HUDEP-2 (cell line): ENCODE data around the gene HOXD3.

Experiments
- DNase-seq, 76 experiments: peaks; one replicate each; lab custom pipeline; 2025; ENCODE audit not compliant: unreplicated experiment in 76 of 76; lab: John Stamatoyannopoulos, UW

HOXD3 gene

DNA sequence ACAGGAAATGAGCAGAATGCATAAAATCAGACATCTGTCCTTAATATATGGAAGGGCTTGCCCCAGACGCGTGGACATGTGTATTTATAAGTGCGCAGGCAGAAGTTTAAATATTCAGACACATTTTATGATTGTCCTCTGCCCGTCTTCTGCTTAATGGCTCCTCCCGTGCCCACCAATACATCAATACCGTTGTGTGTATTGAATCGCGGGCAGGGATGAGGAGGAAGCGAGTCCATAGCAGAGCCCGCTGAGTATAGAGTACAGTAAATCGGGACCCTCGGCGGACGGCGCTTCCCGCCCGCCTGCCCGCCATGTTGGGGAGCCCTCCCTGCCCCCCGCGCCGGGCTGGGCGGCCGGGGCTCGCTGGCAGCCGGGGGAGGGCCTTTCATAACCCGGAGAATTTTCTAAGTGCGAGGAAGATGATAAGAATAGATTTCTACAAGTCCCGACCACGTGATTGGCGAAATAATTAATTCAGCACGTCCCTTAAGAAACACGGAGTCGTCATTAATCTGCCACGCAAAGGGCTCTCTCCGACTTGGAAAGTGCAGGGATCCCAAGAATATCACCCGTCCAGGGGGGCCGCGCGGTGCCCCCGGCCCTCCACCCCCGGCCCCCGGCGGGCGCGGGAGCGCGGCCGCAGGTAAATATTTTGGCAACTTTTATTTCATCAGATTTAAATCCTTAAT, at the start of gene HOXD3:
Gene HOXD3, plus strand, starts transcription at position 501 of the 692 bp plus-strand sequence. CDS start 11,808 bp downstream, outside the sequence.
- no peak for DNase-seq

DNA sequence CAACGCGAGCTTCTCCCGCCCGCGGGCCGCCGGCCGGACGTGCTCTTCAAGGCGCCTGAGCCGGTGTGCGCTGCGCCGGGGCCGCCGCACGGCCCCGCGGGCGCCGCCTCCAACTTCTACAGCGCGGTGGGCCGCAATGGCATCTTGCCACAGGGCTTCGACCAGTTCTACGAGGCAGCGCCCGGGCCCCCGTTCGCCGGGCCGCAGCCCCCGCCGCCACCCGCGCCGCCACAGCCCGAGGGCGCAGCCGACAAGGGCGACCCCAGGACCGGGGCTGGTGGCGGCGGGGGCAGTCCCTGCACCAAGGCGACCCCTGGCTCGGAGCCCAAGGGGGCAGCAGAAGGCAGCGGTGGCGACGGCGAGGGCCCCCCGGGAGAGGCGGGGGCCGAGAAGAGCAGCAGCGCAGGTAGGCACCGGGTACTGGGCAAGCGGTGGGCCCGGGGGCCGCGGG, 49.4 kb upstream of the HOXD3 start:
- no peak for DNase-seq

DNA sequence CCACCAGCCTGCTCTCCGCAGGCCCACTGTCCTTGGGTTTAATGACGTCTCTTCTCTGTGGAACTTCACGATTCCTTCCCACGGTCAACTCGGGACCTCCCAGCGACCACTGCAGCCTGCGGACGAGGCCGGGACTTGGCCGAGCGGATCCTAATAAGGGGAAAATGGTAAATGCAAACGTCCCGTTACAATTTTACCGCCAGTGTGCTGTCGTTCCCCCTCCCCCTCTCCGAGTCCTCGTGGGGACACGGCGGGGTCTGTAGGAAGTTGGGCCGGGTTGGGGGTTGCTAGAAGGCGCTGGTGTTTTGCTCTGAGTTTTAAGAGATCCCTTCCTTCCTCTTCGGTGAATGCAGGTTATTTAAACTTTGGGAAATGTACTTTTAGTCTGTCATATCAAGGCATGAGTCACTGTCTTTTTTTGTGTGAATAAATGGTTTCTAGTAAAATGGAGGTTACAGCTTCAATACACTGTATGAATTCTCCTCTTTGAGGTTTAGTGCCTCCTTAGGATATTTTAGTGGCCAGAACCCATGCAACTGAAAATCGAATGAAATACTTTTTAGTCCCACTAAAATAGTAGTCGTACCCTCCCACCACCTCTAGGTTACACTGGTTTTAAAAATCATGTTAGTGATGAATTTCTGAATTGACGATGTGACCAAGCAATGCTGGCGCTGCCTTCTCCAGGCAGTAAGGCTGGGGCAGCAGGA, 47.8 kb upstream of the HOXD3 start:
- no peak for DNase-seq

DNA sequence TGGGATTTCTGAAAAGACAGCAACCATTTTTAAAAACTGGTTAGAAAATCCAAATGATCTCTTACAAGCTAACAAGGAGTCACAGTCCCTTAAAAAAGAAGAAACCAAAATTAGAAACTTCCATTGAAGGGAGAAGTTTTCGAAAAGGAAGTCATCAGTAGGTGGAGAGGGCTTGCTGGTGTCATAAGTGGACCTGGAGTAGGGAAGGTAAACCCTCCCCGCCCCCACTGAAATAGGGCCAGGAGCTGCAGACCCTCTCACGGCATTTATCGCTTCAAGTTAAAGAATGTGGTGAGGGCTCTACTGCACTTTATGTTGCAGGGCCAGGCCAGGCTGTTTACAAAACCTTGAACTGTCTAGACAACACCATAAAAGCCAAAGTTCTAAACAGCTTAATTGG, 47.2 kb upstream of the HOXD3 start:
- no peak for DNase-seq

DNA sequence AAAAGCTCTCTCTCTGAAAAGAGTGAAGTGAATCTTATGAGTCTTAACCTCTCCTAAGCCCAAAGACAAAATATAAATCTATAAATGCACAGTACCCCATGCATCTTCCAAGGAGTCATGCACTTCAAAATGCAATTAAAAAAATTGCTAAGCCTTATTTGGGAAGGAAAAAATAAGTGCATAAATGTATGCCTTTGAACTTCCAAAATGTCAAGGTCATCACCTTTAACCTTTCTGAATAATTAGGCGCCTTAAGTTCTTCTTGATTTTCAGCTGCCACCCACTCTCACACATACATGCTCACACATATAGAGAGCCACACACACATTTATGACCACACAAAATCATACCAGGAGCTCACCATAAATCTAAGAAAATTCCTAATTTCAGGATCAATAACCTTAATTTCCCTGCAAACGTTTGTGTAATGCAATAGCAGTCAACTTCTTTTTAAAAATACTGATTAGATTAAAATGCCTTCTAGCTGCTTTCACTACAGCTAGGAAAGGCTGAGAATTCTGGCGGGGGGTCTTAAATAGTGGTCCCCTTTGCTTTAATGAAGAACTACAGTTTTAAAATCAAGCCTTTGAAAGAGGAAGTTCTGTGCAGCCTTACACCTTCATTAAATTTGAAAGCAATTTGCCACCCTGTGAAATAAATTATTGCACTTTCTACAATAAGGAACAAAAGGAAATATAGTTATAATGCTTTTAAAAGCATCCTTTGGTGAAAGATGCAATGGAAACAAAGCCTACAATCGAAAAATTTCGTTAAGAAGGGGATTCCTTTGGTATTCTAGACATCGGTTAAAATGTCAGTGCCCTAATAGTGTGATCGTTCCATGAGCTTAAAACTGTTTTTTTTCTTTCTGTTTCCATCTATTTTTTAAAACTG, 46.4 kb upstream of the HOXD3 start:
- no peak for DNase-seq

DNA sequence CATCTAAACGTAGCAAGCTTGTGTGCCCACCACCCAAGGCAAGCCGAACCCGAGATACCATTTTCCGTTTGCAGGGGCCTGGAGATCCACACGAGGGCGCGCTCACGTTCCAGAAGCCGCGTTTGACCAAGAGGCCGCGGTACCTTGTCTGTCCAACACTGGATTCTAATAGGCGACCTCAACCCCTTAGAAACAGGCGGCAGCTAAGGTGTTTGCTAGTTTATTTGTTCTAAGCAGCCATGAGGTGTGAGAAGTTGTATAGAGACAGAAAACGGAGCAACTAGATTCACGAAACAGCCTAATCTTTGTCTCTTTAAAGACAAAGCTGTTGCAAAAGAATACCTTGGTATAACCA, 45.8 kb upstream of the HOXD3 start:
- DNase-seq = peak in 39 of 76 experiments; percentile 7 to 60 (median 22)

DNA sequence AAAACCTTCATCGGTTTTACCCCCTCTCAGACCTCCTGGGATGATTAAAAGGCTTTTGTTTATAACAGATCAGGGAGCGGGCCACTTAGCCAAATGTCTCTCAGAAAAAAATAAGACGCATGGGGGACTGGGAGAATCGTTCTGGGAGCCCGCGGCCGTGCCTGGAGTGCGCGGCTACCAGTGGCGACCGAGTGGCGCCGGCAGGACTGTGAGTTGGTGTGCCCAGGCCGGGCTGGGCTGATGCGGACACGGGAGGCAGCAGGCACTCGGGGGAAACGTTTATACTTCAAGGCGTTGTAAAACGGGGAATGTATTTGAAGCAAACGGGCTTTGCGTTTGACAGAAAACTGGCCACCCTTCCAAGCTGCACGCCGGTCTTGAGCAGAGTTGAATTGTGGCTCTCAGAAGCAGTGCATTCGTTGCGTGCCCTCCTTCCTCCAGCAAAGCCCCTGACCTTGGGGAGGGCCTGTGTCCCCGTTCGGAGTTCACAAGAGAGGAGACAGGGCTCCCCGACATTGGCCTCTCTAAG, 45.2 kb upstream of the HOXD3 start:
- DNase-seq = no peak

DNA sequence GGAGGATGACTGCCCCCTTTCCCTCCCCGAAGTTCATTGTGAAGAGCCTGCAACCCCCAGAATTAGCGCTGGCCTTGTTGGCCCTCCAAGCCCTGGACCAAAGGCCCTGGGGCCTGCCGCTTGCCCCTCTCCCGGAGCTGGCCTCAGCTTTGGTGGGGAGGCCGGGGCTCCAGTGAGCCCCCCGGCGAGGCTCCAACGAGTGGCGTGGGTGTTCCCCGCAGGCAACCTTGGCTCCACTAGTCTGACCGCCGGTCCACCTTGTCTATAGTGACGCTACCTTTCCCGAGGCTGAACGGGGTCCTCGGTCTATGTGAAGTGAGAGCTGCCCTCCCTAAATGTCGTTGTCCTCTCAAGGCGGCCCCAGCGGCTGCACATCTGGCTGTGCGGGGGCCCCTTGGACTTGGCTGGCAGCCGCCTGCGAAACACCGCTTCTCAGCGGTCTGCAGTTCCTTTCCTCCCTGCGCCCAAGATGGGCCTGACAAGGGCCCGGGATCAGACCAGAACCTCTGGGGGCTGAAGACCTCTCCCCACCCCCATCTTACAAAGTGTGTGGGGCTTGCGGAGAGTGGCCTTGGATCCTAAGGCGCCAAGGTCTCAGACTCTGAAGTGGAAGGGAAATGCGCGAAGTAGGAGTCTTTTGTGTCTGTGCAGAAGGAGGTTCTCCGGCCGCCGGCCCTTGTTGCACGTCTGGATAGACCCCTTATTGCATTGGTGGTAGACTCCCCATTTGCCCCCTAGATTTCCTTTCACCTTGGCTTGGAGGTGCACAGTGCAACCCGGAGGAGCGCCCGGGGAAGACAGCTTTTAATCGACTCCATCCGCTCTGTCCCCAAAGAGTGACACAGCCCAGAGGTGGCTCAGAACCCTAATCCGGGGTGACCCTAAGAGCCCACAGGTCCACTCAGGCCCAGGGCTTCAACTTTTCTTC, 44.5 kb upstream of the HOXD3 start:
- no peak for DNase-seq

DNA sequence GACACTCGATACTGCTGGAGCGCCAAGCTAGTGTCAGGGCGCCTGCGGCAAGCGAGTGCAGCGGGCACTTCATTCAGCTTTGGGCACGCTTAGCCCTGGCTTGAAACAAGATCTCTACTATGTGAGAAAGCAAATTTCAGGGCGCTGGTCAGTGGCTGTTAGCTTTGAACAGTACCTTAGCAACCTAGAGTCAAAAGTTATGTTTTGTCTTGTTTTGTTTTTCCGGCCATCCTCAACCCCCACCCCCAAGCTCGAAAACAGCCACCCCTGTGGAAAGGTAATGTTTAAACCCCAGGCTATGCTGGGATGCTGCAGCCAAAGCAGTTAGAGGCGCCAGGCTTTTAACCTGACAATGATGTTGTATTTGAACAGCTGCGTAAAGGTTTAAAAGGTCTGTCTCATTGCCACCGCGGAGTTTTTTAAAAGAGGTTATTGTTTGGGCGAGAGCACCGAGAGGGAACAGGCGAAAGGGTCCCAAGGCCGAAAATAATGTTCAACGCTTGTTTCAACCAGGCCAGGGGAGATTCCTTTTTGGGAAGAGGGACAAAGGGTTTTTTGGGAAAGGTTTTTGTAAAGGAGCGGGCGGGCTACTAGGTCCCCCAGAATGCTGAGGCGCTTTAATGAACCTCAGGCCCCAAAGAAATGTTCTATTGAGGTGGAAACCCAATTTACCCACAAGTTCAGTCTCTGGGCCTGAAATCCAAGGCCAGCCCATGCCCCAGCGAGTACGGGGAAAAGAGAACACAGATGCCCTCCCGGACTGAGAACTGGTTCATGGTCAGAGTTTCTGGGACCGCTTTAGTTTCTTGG, 42.8 kb upstream of the HOXD3 start:
- no peak for DNase-seq

DNA sequence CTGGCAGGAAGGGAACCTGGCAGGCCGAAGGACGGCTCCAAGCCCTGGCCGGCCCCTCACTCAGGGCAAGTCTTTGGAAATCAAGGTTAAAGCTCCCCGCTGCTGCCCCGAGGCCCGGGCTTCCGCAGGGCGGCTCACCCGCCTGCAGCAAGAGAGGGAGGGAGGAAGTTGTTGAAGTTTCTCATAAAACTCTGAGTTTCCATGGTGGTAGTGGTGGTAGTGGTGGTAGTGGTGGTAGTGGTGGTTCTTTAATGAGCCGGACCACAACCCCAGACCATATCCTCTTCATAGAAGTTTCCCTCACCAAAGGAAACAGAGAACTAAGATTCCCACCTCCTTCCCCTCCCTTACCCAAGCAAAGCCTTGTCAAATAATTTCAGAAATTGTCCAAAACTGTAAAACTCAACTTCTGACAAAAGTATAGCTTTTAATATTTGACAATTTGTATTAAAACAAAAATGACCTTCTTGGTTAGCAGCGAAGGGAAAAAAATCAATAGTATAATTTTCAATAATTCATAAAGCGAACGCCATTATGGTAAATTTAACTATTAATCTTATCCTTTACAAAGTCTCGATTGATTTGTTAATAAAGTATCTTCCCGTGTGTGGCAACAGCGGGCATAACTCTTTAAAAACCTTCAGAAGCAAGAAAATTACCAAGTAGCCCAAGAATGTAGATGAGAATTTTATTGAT, 42.0 kb upstream of the HOXD3 start:
- no peak for DNase-seq

DNA sequence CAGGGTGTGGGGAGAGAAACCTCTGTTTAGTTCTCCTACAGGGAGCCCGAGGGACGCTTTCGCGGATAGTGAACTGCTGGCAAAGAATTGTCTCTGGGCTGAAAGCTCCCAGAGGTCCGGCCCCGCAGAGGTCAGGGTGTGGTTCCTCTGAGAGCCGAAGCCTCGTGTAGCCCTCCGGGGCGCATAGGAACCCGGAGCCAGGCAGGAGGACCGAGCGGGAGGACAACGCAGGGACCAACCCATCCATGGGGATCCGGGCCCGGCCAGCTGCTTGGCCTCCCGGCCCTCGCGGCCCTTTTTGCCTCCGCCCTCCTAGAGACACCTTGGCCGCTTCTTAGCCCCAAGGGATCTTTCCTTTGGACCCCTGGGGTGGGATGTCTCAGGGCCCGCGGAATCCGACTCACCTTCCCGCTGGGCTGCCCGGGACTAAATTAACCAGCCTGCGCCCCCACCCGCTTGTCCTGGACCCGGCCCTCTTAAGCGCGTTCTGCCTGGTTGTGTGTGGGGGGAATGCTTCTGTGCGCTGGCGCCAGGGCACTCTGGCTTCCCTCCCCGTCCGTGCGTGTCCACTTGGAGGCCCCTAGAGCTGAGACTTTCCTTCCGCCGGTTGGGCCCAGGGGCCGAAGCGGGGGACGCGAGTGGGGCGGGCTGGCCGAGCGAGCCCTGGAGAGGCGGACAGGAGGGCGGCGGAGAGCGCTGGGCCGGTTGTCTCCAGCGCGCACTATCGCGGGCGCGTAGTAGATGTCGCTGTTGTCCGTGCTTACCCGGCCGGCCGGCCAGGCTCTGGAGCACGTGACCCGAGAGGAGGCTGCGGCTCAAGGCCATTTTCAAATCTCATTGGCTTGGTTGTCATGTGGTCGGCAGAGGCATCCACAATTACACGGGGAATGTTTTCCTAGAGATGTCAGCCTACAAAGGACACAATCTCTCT, 41.0 kb upstream of the HOXD3 start, which contains the start of gene HOXD10:
Gene HOXD10, plus strand, starts transcription at position 896 of the 931 bp plus-strand sequence. CDS start 56 bp downstream, outside the sequence.
- DNase-seq = no peak

DNA sequence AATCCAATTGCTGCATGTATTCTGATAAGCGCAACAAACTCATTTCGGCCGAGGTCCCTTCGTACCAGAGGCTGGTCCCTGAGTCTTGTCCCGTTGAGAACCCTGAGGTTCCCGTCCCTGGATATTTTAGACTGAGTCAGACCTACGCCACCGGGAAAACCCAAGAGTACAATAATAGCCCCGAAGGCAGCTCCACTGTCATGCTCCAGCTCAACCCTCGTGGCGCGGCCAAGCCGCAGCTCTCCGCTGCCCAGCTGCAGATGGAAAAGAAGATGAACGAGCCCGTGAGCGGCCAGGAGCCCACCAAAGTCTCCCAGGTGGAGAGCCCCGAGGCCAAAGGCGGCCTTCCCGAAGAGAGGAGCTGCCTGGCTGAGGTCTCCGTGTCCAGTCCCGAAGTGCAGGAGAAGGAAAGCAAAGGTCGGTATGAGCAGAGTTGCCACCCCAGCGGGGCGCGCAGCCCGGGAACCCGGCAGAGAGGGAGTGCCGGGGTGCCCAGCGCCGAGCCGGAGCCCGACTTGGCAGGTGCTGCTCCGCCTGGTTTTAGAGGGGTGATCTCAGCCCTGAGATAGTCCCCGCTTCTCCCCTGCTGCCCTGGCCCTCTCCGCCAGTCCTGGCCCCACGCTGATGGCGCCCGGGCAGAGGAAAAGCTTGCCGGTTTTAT, 39.8 kb upstream of the HOXD3 start:
- DNase-seq = no peak

DNA sequence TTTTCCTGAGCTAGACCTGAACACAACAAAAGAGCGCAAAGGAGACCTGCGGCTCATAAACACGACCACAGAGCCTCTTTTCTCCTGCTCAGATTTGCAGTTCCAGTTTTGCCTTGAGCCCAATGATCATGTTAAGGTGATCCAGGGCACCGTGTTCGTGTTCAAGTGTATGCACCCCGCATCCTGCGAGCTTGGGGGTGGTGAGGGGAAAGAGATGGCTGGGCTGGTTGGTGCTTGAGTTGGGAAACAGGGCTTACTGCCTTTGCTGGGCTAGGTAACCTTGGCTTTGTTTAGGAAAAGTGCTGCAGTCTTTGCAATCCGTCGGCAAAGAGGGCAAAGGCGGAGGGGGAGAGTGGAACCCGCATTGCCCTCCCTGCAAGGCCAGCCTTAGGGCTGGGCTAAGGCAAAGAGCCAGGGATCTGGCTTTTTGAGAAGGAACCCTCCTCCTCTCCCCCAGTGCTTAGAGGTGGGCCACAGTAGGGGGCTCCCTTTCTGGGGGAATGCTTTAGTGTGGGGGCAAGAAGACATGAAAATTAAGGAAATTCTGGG, 39.2 kb upstream of the HOXD3 start:
- DNase-seq = no peak

DNA sequence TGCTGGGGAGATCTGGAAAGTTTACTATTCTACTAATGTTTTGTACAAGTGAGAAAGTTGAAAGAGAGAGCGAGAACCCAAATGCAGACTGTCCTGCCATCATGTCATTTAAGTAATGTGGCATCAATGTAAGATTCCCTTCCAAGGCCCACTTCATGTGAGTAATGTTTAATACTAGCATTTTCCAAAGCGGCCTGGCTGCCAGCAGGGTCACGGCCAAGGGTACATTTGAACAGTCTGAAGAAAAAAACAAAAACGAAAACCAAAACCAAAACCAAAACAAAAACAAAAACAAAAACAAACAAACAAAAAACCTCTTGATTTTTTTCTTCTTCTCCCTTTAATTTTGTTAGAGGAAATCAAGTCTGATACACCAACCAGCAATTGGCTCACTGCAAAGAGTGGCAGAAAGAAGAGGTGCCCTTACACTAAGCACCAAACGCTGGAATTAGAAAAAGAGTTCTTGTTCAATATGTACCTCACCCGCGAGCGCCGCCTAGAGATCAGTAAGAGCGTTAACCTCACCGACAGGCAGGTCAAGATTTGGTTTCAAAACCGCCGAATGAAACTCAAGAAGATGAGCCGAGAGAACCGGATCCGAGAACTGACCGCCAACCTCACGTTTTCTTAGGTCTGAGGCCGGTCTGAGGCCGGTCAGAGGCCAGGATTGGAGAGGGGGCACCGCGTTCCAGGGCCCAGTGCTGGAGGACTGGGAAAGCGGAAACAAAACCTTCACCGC, 38.3 kb upstream of the HOXD3 start:
- peak in 26 of 76 experiments; percentile 4 to 34 (median 16) for DNase-seq

DNA sequence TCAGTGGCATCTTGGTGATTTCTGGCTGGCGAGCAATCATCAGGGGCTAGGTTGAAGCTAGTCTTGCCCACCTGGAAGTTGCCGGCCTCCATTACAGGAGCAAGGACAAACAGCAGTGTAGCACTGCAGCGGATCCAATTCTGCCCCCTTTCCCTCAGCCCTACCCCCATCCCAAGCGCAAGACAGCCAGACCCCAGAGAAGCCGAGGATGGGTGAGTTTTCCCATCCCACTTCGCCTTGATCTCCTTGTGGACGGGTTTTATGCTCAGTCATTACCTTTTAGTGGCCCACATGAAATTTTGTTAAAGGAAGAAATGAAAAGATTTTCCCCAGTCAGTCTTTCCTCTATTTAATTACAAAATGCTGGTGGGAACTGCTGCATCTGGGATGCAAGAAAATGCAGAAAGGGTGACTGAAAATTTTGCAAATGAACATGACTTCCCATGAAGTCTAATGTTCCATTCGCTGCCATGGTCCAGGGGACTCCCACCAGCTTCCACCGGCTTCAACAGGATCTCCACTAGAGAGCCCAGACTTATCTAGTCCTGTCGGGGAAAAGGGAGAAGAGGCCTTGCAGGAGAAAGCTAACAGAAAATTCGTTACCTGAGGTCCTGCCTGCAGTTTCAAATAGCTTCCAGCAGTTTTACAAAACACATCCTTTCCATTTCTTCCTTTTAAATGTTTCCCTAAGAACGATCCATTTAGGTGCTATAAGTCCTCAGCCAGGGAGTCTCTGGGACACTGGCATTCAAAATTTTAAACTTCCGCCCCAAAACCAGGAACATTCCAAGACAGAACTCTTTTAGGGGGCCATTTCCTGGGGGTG, 36.5 kb upstream of the HOXD3 start:
- DNase-seq = no peak
